H1 (cell line): ENCODE data around the gene TNFRSF13B. TPM values are rescaled to one million over a fixed set of nuclear protein-coding genes. Genes with fewer than 3 reads are reported as not detected.

Experiments
- CTCF ChIA-PET: fragments of 300-600 bp; sonication (Branson Sonifier 250); formaldehyde crosslinking; loops from one replicate; lab custom pipeline; 2021; ENCODE audit not compliant: partially characterized antibody; lab: Charles Lee
- POLR2A ChIA-PET: fragments of 300-600 bp; sonication (Branson Sonifier 250); formaldehyde crosslinking; loops from one replicate; lab custom pipeline; 2021; ENCODE audit warnings: inconsistent platforms; ENCODE audit not compliant: partially characterized antibody; lab: Charles Lee
- DNase-seq, 2 experiments: peaks; one replicate each; pipeline versions ENCODE4 v3.0.0 to v3.0.0-alpha.2; 2010 to 2022; ENCODE audit warnings: low spot score in 2 of 2, low read depth in 1 of 2, mixed read lengths in 1 of 2
- FAIRE-seq: peaks from 2 replicates; lab custom pipeline; 2011; peaks lifted over from hg19 to GRCh38; lab: Jason Lieb, UNC
- H2AFZ ChIP-seq: 2 replicates; pipeline ENCODE4 v1.8.1; 2012; ENCODE audit warnings: low read length, inconsistent platforms
- H2AK5ac ChIP-seq: 2 replicates; pipeline ENCODE4 v1.6.1; 2013; ENCODE audit warnings: low read depth, low read length
- H2BK120ac ChIP-seq: replicated peaks from 2 replicates; pipeline ENCODE3; 2013; ENCODE audit warnings: low read depth, low read length, inconsistent platforms
- H2BK12ac ChIP-seq: 2 replicates; pipeline ENCODE4 v1.6.1; 2013; ENCODE audit warnings: low read depth, low read length
- H2BK15ac ChIP-seq: 2 replicates; pipeline ENCODE4 v1.6.1; 2013; ENCODE audit warnings: low read length
- H2BK20ac ChIP-seq: 2 replicates; pipeline ENCODE4 v1.6.1; 2013; ENCODE audit warnings: low read length
- H2BK5ac ChIP-seq: 2 replicates; pipeline ENCODE4 v1.6.1; 2013; ENCODE audit warnings: low read depth, low read length
- H3K14ac ChIP-seq: 2 replicates; pipeline ENCODE4 v1.6.1; 2013; ENCODE audit warnings: inconsistent platforms; ENCODE audit not compliant: insufficient read length
- H3K18ac ChIP-seq: 2 replicates; pipeline ENCODE4 v1.6.1; 2013; ENCODE audit warnings: low read length; ENCODE audit errors: extremely low read depth
- H3K23ac ChIP-seq: 2 replicates; pipeline ENCODE4 v1.6.1; 2013; ENCODE audit warnings: inconsistent platforms; ENCODE audit not compliant: insufficient read length
- H3K23me2 ChIP-seq: 2 replicates; pipeline ENCODE4 v1.6.1; 2013; ENCODE audit warnings: low read depth, low read length
- H3K27ac ChIP-seq: 2 replicates; pipeline ENCODE4 v1.6.1; 2011; ENCODE audit warnings: low read depth, low read length, inconsistent platforms
- H3K27me3 ChIP-seq, 4 experiments: replicated peaks in 1 of 4; 1 replicate in 1 of 4; 2 replicates in 3 of 4; pipeline versions ENCODE4 v1.6.1 to v1.8.1; 2011 to 2013; ENCODE audit warnings: low read length in 3 of 4, mild to moderate bottlenecking in 3 of 4, inconsistent platforms in 2 of 4, mixed read lengths in 2 of 4, moderate library complexity in 1 of 4; ENCODE audit not compliant: control insufficient read depth in 3 of 4, insufficient read depth in 3 of 4; ENCODE audit errors: extremely low read depth in 1 of 4
- H3K36me3 ChIP-seq, 4 experiments: 2 replicates each; pipeline versions ENCODE4 v1.6.1 to v1.8.1; 2011 to 2013; ENCODE audit warnings: mild to moderate bottlenecking in 4 of 4, low read length in 3 of 4, moderate library complexity in 2 of 4, control low read depth in 1 of 4, inconsistent platforms in 1 of 4; ENCODE audit not compliant: insufficient read depth in 4 of 4, control insufficient read depth in 2 of 4
- H3K4ac ChIP-seq: replicated peaks from 2 replicates; pipeline ENCODE3; 2013; ENCODE audit warnings: low read length, low read depth, mixed read lengths, inconsistent platforms; ENCODE audit not compliant: insufficient read length
- H3K4me1 ChIP-seq, 4 experiments: replicated peaks in 1 of 4; 1 replicate in 1 of 4; 2 replicates in 3 of 4; pipeline versions ENCODE4 v1.6.1 to v1.8.1; 2011 to 2013; ENCODE audit warnings: low read length in 3 of 4, inconsistent platforms in 2 of 4, mixed read lengths in 1 of 4; ENCODE audit not compliant: insufficient read depth in 4 of 4, control insufficient read depth in 3 of 4
- H3K4me2 ChIP-seq, 2 experiments: 2 replicates each; pipeline versions ENCODE4 v1.6.1 to v1.8.1; 2011 to 2013; ENCODE audit warnings: low read depth in 2 of 2, low read length in 2 of 2, control low read depth in 1 of 2, inconsistent platforms in 1 of 2, mild to moderate bottlenecking in 1 of 2; ENCODE audit not compliant: insufficient read depth in 1 of 2
- H3K4me3 ChIP-seq, 4 experiments: fragments of 200-600, 300-600 bp in 1 of 4; sonication (generic), shearing (Covaris generic), sonication (Bioruptor Twin) in 1 of 4; 2 replicates each; pipeline versions ENCODE4 v1.5.1 to v1.8.1; 2011 to 2016; ENCODE audit warnings: low read length in 4 of 4, low read depth in 3 of 4, control low read depth in 2 of 4, inconsistent platforms in 2 of 4, mild to moderate bottlenecking in 2 of 4, mixed read lengths in 1 of 4, moderate library complexity in 1 of 4; ENCODE audit not compliant: insufficient read depth in 2 of 4; ENCODE audit errors: extremely low read depth in 1 of 4
- H3K56ac ChIP-seq: replicated peaks from 2 replicates; pipeline ENCODE3; 2013; ENCODE audit warnings: low read depth, mild to moderate bottlenecking, mixed read lengths, low read length, inconsistent platforms; ENCODE audit not compliant: insufficient read length
- H3K79me1 ChIP-seq: 2 replicates; pipeline ENCODE4 v1.6.1; 2013; ENCODE audit warnings: low read depth, low read length, control low read depth
- H3K79me2 ChIP-seq, 2 experiments: 2 replicates each; pipeline versions ENCODE4 v1.6.1 to v1.8.1; 2012 to 2013; ENCODE audit warnings: low read length in 2 of 2, mild to moderate bottlenecking in 2 of 2, inconsistent platforms in 1 of 2; ENCODE audit not compliant: insufficient read depth in 2 of 2, control insufficient read depth in 1 of 2
- H3K9ac ChIP-seq, 4 experiments: replicated peaks in 1 of 4; 1 replicate in 1 of 4; 2 replicates in 3 of 4; pipeline versions ENCODE4 v1.6.1 to v1.8.1; 2011 to 2013; ENCODE audit warnings: low read depth in 3 of 4, low read length in 3 of 4, control low read depth in 2 of 4, mild to moderate bottlenecking in 2 of 4, moderate library complexity in 2 of 4, inconsistent platforms in 1 of 4; ENCODE audit errors: extremely low read depth in 1 of 4
- H3K9me3 ChIP-seq, 2 experiments: 2 replicates each; pipeline versions ENCODE4 v1.6.1 to v1.8.1; 2012 to 2013; ENCODE audit warnings: mild to moderate bottlenecking in 2 of 2, moderate library complexity in 2 of 2, control low read depth in 1 of 2, inconsistent platforms in 1 of 2, low read depth in 1 of 2, low read length in 1 of 2, mixed read lengths in 1 of 2; ENCODE audit not compliant: insufficient read depth in 2 of 2
- H4K20me1 ChIP-seq, 2 experiments: replicated peaks in 1 of 2; 2 replicates each; pipeline versions ENCODE3 to v1.8.1; 2011 to 2013; ENCODE audit warnings: inconsistent platforms in 2 of 2, low read length in 2 of 2, mild to moderate bottlenecking in 1 of 2; ENCODE audit not compliant: insufficient read depth in 2 of 2, control insufficient read depth in 1 of 2
- H4K5ac ChIP-seq: 2 replicates; pipeline ENCODE4 v1.6.1; 2013; ENCODE audit warnings: low read length, low read depth, mixed read lengths, inconsistent platforms; ENCODE audit not compliant: insufficient read length
- H4K8ac ChIP-seq: 2 replicates; pipeline ENCODE4 v1.8.0; 2013; ENCODE audit warnings: mild to moderate bottlenecking, moderate library complexity, low read length, inconsistent platforms; ENCODE audit not compliant: insufficient read depth; ENCODE audit errors: extremely low read depth
- H4K91ac ChIP-seq: replicated peaks from 2 replicates; pipeline ENCODE3; 2013; ENCODE audit warnings: low read length, mixed read lengths, inconsistent platforms; ENCODE audit not compliant: insufficient read length
- BACH1 ChIP-seq: IDR thresholded peaks from 2 replicates; pipeline ENCODE4 v1.6.1; 2012; ENCODE audit warnings: low read length, improper control_type of control experiment
- NANOG ChIP-seq: IDR thresholded peaks from 2 replicates; pipeline ENCODE4 v1.6.1; 2011; ENCODE audit warnings: low read length, low read depth, mild to moderate bottlenecking, inconsistent platforms; ENCODE audit not compliant: insufficient read depth, poor library complexity, severe bottlenecking
- NRF1 ChIP-seq: IDR thresholded peaks from 2 replicates; pipeline ENCODE4 v1.6.1; 2011; ENCODE audit warnings: mild to moderate bottlenecking, low read depth, low read length, improper control_type of control experiment
- PHF8 ChIP-seq: fragments of 200-600 bp; sonication (generic); conservative IDR thresholded peaks from 2 replicates; pipeline ENCODE4 v1.7.1; 2012; ENCODE audit warnings: low read depth, mild to moderate bottlenecking, inconsistent platforms, low read length, moderate library complexity
- RFX5 ChIP-seq: IDR thresholded peaks from 2 replicates; pipeline ENCODE4 v1.6.1; 2011; ENCODE audit warnings: low read depth, low read length, improper control_type of control experiment, borderline replicate concordance
- RNF2 ChIP-seq: fragments of 200-900, 300-1000 bp; sonication (generic); IDR thresholded peaks from 2 replicates; pipeline ENCODE4 v1.7.1; 2016; ENCODE audit warnings: borderline replicate concordance, low read depth, mild to moderate bottlenecking, antibody characterized with exemption, low read length; ENCODE audit not compliant: poor library complexity, severe bottlenecking; ENCODE audit errors: missing control alignments
- SAP30 ChIP-seq: fragments of 300-600 bp; sonication (generic); IDR thresholded peaks from 2 replicates; pipeline ENCODE4 v1.7.1; 2012; ENCODE audit warnings: low read length, moderate library complexity, mild to moderate bottlenecking, inconsistent platforms; ENCODE audit not compliant: insufficient read depth, insufficient replicate concordance
- SIN3A ChIP-seq, 2 experiments: IDR thresholded peaks in 1 of 2; conservative IDR thresholded peaks in 1 of 2; 2 replicates each; pipeline ENCODE4 v1.6.1; 2011 to 2012; ENCODE audit warnings: low read length in 2 of 2, improper control_type of control experiment in 1 of 2, low read depth in 1 of 2, mild to moderate bottlenecking in 1 of 2
- SIRT6 ChIP-seq: IDR thresholded peaks from one replicate; pipeline ENCODE4 v1.7.1; 2012; ENCODE audit warnings: low read length, inconsistent platforms
- SP1 ChIP-seq: IDR thresholded peaks from 2 replicates; pipeline ENCODE4 v1.6.1; 2011; ENCODE audit warnings: low read depth, low read length
- TCF12 ChIP-seq: IDR thresholded peaks from 2 replicates; pipeline ENCODE4 v1.6.1; 2011; ENCODE audit warnings: low read depth, mild to moderate bottlenecking, low read length
- USF2 ChIP-seq: IDR thresholded peaks from 2 replicates; pipeline ENCODE4 v1.6.1; 2011; ENCODE audit warnings: low read length, improper control_type of control experiment
- ZNF274 ChIP-seq: IDR thresholded peaks from 2 replicates; pipeline ENCODE4 v1.7.0; 2012; ENCODE audit warnings: low read length, borderline replicate concordance; ENCODE audit errors: extremely low read depth
- WGBS, 2 experiments: shearing (Covaris generic) in 1 of 2; methylation state at CpG; one replicate each; pipeline versions ENCODE4 v1.1.6 to v1.1.7; 2013 to 2015; ENCODE audit warnings: low lambda C conversion rate in 2 of 2, mixed read lengths in 2 of 2, inconsistent platforms in 1 of 2, low coverage in 1 of 2, missing lambda C conversion rate in 1 of 2; ENCODE audit not compliant: insufficient replicate concordance in 2 of 2, insufficient coverage in 1 of 2, insufficient read length in 1 of 2; ENCODE audit errors: extremely low coverage in 1 of 2, missing lambda C conversion rate in 1 of 2; 5-methylcytosine and 5-hydroxymethylcytosine counted together
- polyA plus RNA-seq, 7 experiments: library from polyadenylated mRNA; depleted of rRNA in 3 of 7; stranded (reverse) in 5 of 7; unstranded in 2 of 7; fragments of >200 nt in 5 of 7; fragments of 200-250 nt in 2 of 7; gene quantifications; 1 replicate in 5 of 7; 2 replicates in 1 of 7; 4 replicates in 1 of 7; pipeline versions ENCODE4 v1.2.1 to v1.2.3, GENCODE V29; 2011 to 2013; ENCODE audit warnings: missing spikeins in 2 of 7, mixed read lengths in 2 of 7
- total RNA-seq: library from RNA; stranded (reverse); fragmentation: NEBNext Ultra II Directional; extraction: Animal tissue kit (Norgen Biotek cat#: 25700); gene quantifications from 2 replicates; pipeline ENCODE4 v1.2.1, GENCODE V29; 2021

The TNFRSF13B gene
- total and polyA plus RNA-seq, 2 of the 8 experiments (the other 6 are each of a cell fraction or from before 2014, with no cell fraction given), result not detected

GRCh38 chr17:16968786-16969185, 3.1 kb downstream of the TNFRSF13B start:
- Histone ChIP-seq H4K20me1 (no peaks in the 10 kb centered on the region), H3K4me2 (no peak overlapping the region), H2BK5ac (no peak overlapping the region), H4K8ac (no peak overlapping the region), H4K5ac (no peak overlapping the region), H3K9me3 (no peaks in the 10 kb centered on the region), H2AK5ac (no peak overlapping the region), H3K27ac (no peak overlapping the region), H4K91ac (no peak overlapping the region), H3K56ac (no peak overlapping the region), H3K14ac (no peak overlapping the region), H3K23me2 (no peaks in the 10 kb centered on the region), H3K27me3 (no peaks in the 10 kb centered on the region), H3K79me1 (no peaks in the 10 kb centered on the region), H3K4me1 (no peaks in the 10 kb centered on the region; a peak in 1 of 7 replicates), H2BK120ac (no peak overlapping the region), H2AFZ (no peak overlapping the region), H2BK15ac (no peak overlapping the region), H3K9ac (no peak overlapping the region), H2BK12ac (no peak overlapping the region), H3K36me3 (no peaks in the 10 kb centered on the region), H3K23ac (no peak overlapping the region), H3K4ac (no peak overlapping the region), H2BK20ac (no peak overlapping the region), H3K18ac (no peak overlapping the region), H3K4me3 (no peak overlapping the region), H3K79me2 (no peaks in the 10 kb centered on the region)
- DNase-seq (no peak), FAIRE-seq (no peak)
- CTCF ChIA-PET, result interaction anchor here (0.8 to 1.5 kb wide), 2 partner anchors 9 to 95 kb away, joined by 3 read pairs; no protein-coding TSS in a partner anchor
- POLR2A ChIA-PET, result no interaction called here
- 89% methylated on average over 1 of the region's 1 CpG; no CpG with 5 or more reads in 1 of the 2 experiments for WGBS, 2 experiments
- TF ChIP-seq USF2 (no peak), RNF2 (no peak), SIRT6 (no peak), NANOG (no peak), SP1 (no peak), ZNF274 (no peak), SAP30 (no peak), BACH1 (no peak), NRF1 (no peak), RFX5 (no peak), SIN3A (conservative IDR thresholded peaks at IDR 0.05 in 1 of 2, IDR thresholded peaks at IDR 0.05 in 1 of 2; ENCODE audit: low read depth in 1 of 2, low read length in 2 of 2) (no peak), TCF12 (no peak), PHF8 (no peak)
